ENCODE measurements around the gene MARK3. TPM values are rescaled to one million over a fixed set of nuclear protein-coding genes. Genes with fewer than 3 reads are reported as not detected.
A peak's percentile ranks its signal among the peaks of the same experiment; 100 is the strongest.

Gene MARK3
- total RNA-seq, 1 donor from 2014 or later, result 84.2 TPM

DNA sequence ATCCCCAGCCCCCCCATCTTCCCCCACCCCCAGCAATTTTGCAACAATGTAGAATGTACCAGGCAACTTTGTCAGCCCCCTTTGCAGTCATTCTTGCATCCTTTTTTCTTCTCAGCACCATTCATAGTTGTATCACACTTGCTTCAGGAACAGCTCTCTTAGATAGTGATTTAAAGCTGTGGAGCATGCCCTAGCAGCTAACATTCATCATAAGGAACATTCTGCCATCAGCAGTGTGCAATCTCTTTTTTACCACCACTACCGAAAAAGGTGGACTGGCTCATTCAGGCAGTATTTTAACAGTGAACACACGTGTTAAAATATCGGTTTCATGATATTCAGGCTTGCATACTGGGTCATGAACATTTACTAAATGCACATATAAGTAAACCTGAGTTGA lies 45.1 kb downstream of the MARK3 start:
- DNase-seq (ENCODE audit: extremely low spot score, unreplicated experiment), result no peak
- Mint-ChIP-seq H3K36me3 (ENCODE audit: unreplicated experiment) (peaks cover 2% of the 10 kb centered on the region), H3K27me3 (ENCODE audit: unreplicated experiment) (no peaks in the 10 kb centered on the region), H3K4me3 (ENCODE audit: unreplicated experiment) (no peak overlapping the region), H3K9me3 (ENCODE audit: unreplicated experiment) (no peaks in the 10 kb centered on the region), H3K4me1 (ENCODE audit: unreplicated experiment) (peaks cover 32% of the 10 kb centered on the region), H3K27ac (ENCODE audit: unreplicated experiment) (no peak overlapping the region)
- TF ChIP-seq, protein P1, sequence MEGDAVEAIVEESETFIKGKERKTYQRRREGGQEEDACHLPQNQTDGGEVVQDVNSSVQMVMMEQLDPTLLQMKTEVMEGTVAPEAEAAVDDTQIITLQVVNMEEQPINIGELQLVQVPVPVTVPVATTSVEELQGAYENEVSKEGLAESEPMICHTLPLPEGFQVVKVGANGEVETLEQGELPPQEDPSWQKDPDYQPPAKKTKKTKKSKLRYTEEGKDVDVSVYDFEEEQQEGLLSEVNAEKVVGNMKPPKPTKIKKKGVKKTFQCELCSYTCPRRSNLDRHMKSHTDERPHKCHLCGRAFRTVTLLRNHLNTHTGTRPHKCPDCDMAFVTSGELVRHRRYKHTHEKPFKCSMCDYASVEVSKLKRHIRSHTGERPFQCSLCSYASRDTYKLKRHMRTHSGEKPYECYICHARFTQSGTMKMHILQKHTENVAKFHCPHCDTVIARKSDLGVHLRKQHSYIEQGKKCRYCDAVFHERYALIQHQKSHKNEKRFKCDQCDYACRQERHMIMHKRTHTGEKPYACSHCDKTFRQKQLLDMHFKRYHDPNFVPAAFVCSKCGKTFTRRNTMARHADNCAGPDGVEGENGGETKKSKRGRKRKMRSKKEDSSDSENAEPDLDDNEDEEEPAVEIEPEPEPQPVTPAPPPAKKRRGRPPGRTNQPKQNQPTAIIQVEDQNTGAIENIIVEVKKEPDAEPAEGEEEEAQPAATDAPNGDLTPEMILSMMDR (IDR thresholded peaks at IDR 0.05), result no peak

DNA sequence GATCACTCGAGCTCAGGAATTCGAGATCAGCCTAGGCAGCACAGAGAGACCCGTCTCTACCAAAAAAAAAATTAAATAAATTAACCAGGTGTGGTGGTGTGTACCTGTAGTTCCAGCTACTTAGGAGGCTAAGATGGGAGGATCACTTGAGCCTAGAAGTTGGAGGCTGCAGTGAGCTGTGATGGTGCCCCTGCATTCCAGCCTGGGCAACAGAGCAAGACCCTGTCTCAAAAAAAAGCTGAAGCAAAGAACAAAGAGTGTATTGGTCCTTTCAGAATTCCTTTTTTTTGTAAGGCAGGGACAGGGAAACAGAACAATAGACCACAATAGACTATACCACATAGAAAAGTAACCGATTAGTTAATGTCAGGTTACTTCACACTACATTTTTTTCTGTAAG lies 47.4 kb downstream of the MARK3 start:
- H3K4me1 Mint-ChIP-seq (ENCODE audit: unreplicated experiment), result peaks cover 25% of the 10 kb centered on the region
- no peaks in the 10 kb centered on the region for H3K9me3 Mint-ChIP-seq (ENCODE audit: unreplicated experiment)
- H3K4me3 Mint-ChIP-seq (ENCODE audit: unreplicated experiment), result no peak overlapping the region
- no peak for DNase-seq (ENCODE audit: extremely low spot score, unreplicated experiment)
- no peaks in the 10 kb centered on the region for H3K27me3 Mint-ChIP-seq (ENCODE audit: unreplicated experiment)
- no peak overlapping the region for H3K27ac Mint-ChIP-seq (ENCODE audit: unreplicated experiment)
- TF ChIP-seq, protein P1 (IDR thresholded peaks at IDR 0.05), result no peak
- peaks cover 2% of the 10 kb centered on the region for H3K36me3 Mint-ChIP-seq (ENCODE audit: unreplicated experiment)

DNA sequence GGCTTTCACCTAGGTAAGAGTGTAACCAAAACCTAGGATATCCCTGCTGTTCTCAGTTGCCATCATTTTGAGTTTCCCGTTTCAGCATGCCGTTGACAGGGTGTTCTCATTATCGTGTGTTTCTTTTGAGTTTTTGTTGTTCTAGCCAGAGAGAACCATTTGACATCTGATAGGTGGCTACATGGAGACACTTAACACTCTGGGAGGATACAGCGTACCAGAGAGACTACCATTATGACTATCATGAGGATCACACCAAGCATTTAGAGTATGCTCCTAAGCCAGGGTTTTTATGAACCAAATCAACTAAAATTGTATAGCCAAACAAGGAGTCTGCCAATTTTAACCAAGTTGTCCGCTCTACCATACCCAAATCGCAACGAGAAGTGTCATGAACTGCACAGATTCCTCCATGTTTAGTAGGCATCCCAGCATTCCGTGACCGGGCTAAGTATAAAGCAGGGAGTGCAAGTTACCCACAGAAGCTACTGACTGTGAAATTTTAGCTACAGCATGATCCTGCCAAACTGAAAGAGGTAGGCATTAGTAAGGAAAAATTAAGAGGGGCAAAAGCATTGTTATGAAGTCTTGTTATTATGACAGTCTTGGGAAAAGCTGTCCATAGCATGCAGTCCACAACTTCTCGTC lies 48.8 kb downstream of the MARK3 start:
- Mint-ChIP-seq H3K27me3 (ENCODE audit: unreplicated experiment) (no peaks in the 10 kb centered on the region), H3K4me3 (ENCODE audit: unreplicated experiment) (no peak overlapping the region), H3K36me3 (ENCODE audit: unreplicated experiment) (peaks cover 3% of the 10 kb centered on the region), H3K27ac (ENCODE audit: unreplicated experiment) (peak overlapping the region; percentile 31), H3K4me1 (ENCODE audit: unreplicated experiment) (peaks cover 15% of the 10 kb centered on the region), H3K9me3 (ENCODE audit: unreplicated experiment) (no peaks in the 10 kb centered on the region)
- DNase-seq (ENCODE audit: extremely low spot score, unreplicated experiment), result no peak
- TF ChIP-seq, protein P1 (IDR thresholded peaks at IDR 0.05), result no peak

DNA sequence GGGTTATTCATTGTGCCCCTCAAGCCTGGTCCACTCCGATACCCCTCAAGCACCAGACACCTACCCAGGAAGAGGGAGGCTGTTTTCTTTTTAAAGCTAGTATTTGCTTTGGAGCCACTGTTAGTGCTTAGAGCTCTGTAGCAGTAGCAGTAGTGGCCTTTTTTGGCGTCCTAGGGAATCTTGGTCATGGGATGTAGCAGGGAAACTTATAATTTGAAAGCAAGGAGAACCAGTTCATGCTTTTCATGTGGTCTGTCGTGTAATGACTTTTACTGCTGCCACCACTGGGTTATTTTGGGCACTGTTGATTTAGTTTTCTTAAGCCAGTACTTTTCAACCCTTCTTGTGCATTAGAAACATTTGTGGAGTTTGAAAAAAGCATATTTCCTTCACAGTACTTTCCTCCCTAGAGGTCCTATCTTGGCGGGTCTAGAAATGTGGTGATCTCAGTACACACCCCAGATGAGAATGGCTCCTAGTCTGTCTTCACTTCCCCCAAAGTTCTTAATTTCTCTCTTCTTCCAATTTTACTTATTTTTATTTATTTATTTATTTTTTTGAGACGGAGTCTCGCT lies 49.7 kb downstream of the MARK3 start:
- H3K27me3 Mint-ChIP-seq (ENCODE audit: unreplicated experiment), result no peaks in the 10 kb centered on the region
- H3K9me3 Mint-ChIP-seq (ENCODE audit: unreplicated experiment), result no peaks in the 10 kb centered on the region
- H3K27ac Mint-ChIP-seq (ENCODE audit: unreplicated experiment), result peak overlapping the region; percentile 35
- peaks cover 8% of the 10 kb centered on the region for H3K4me1 Mint-ChIP-seq (ENCODE audit: unreplicated experiment)
- no peak overlapping the region for H3K4me3 Mint-ChIP-seq (ENCODE audit: unreplicated experiment)
- H3K36me3 Mint-ChIP-seq (ENCODE audit: unreplicated experiment), result peaks cover 5% of the 10 kb centered on the region
- TF ChIP-seq, protein P1 (IDR thresholded peaks at IDR 0.05), result no peak
- DNase-seq (ENCODE audit: extremely low spot score, unreplicated experiment), result no peak

DNA sequence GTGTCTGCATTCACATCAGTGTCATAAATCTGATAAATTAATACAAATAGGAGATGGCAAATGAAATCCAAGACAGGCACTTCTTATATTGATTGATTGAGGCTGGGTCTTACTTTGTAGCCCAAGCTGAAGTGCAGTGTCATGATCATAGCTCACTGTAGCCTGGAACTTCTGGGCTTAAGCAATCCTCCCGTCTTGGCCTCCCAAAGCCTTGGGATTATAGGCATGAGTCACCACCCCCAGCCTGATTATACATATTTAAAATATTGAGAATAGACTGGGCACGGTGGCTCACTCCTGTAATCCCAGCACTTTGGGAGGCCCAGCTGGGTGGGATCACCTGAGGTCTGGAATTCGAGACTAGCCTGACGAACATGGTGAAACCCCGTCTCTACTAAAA lies 51.3 kb downstream of the MARK3 start:
- no peak for DNase-seq (ENCODE audit: extremely low spot score, unreplicated experiment)
- Mint-ChIP-seq H3K4me3 (ENCODE audit: unreplicated experiment) (no peak overlapping the region), H3K36me3 (ENCODE audit: unreplicated experiment) (peaks cover 5% of the 10 kb centered on the region), H3K4me1 (ENCODE audit: unreplicated experiment) (peaks cover 8% of the 10 kb centered on the region), H3K27ac (ENCODE audit: unreplicated experiment) (peak overlapping the region; percentile 37), H3K27me3 (ENCODE audit: unreplicated experiment) (no peaks in the 10 kb centered on the region), H3K9me3 (ENCODE audit: unreplicated experiment) (no peaks in the 10 kb centered on the region)
- TF ChIP-seq, protein P1 (IDR thresholded peaks at IDR 0.05), result no peak

All from osteocyte (in vitro differentiated cells).